Astrocyte (in vitro differentiated cells and primary cell): ENCODE results near the gene GOLGA6L1. TPM values are rescaled to one million over a fixed set of nuclear protein-coding genes. Genes with fewer than 3 reads are reported as not detected.
"Not testable (repeated sequence)": the region's sequence is repeated elsewhere in the genome, so short reads cannot be mapped to it uniquely, and the experiment has no call there.

Experiments used
- DNase-seq: peaks from one replicate; pipeline ENCODE4 v3.0.0-alpha.2; 2010; ENCODE audit warnings: low read depth
- FAIRE-seq: peaks from 2 replicates; lab custom pipeline; 2011; peaks lifted over from hg19 to GRCh38; lab: Jason Lieb, UNC
- H2AFZ ChIP-seq: 2 replicates; pipeline ENCODE4 v1.6.0; 2012; ENCODE audit warnings: low read depth, low read length, inconsistent platforms
- H3K27ac ChIP-seq: 2 replicates; pipeline ENCODE4 v1.5.1; 2011; ENCODE audit warnings: low read depth, low read length, inconsistent platforms
- H3K27me3 ChIP-seq: 2 replicates; pipeline ENCODE4 v1.6.0; 2011; ENCODE audit warnings: low read length, inconsistent platforms; ENCODE audit not compliant: insufficient read depth
- H3K36me3 ChIP-seq: 2 replicates; pipeline ENCODE4 v1.5.1; 2011; ENCODE audit warnings: low read length, inconsistent platforms; ENCODE audit not compliant: insufficient read depth
- H3K4me1 ChIP-seq: 2 replicates; pipeline ENCODE4 v1.5.1; 2011; ENCODE audit warnings: low read length, inconsistent platforms; ENCODE audit not compliant: insufficient read depth
- H3K4me2 ChIP-seq: 2 replicates; pipeline ENCODE4 v1.6.0; 2012; ENCODE audit warnings: low read length, inconsistent platforms
- H3K4me3 ChIP-seq: 2 replicates; pipeline ENCODE4 v1.5.1; 2011; ENCODE audit warnings: low read depth, mild to moderate bottlenecking, low read length, inconsistent platforms; ENCODE audit not compliant: insufficient read depth
- H3K79me2 ChIP-seq: 2 replicates; pipeline ENCODE4 v1.6.0; 2012; ENCODE audit warnings: mild to moderate bottlenecking, low read length, inconsistent platforms; ENCODE audit not compliant: insufficient read depth
- H3K9ac ChIP-seq: 2 replicates; pipeline ENCODE4 v1.6.0; 2012; ENCODE audit warnings: mild to moderate bottlenecking, low read length, inconsistent platforms
- H3K9me3 ChIP-seq: 2 replicates; pipeline ENCODE4 v1.5.1; 2012; ENCODE audit warnings: low read depth, mild to moderate bottlenecking, low read length, inconsistent platforms; ENCODE audit not compliant: insufficient read depth
- H4K20me1 ChIP-seq: 2 replicates; pipeline ENCODE4 v1.6.0; 2012; ENCODE audit warnings: low read length, inconsistent platforms; ENCODE audit not compliant: insufficient read depth
- H3K27ac Mint-ChIP-seq: one replicate; pipeline ENCODE4 v1.8.0; 2021; ENCODE audit warnings: mild to moderate bottlenecking, mixed read lengths; ENCODE audit not compliant: unreplicated experiment
- H3K27me3 Mint-ChIP-seq: one replicate; pipeline ENCODE4 v1.8.0; 2021; ENCODE audit warnings: low read depth, mixed read lengths; ENCODE audit not compliant: unreplicated experiment
- H3K36me3 Mint-ChIP-seq: one replicate; pipeline ENCODE4 v1.8.0; 2021; ENCODE audit warnings: low read depth, mixed read lengths; ENCODE audit not compliant: unreplicated experiment
- H3K4me1 Mint-ChIP-seq: one replicate; pipeline ENCODE4 v1.8.0; 2021; ENCODE audit warnings: low read depth, mixed read lengths; ENCODE audit not compliant: unreplicated experiment
- H3K4me3 Mint-ChIP-seq: one replicate; pipeline ENCODE4 v1.8.0; 2021; ENCODE audit warnings: mild to moderate bottlenecking, moderate library complexity, mixed read lengths; ENCODE audit not compliant: unreplicated experiment
- H3K9me3 Mint-ChIP-seq: one replicate; pipeline ENCODE4 v1.8.0; 2021; ENCODE audit warnings: mild to moderate bottlenecking, mixed read lengths; ENCODE audit not compliant: unreplicated experiment
- CTCF ChIP-seq: IDR thresholded peaks from 2 replicates; pipeline ENCODE4 v1.5.1; 2011; ENCODE audit warnings: low read depth, mild to moderate bottlenecking, inconsistent platforms, low read length, moderate library complexity; ENCODE audit not compliant: insufficient read depth
- EZH2 ChIP-seq: IDR thresholded peaks from 2 replicates; pipeline ENCODE4 v1.6.1; 2012; ENCODE audit warnings: mild to moderate bottlenecking, low read length, inconsistent platforms; ENCODE audit not compliant: insufficient read depth
- total RNA-seq: library from RNA; stranded (reverse); gene quantifications from 2 replicates; pipeline ENCODE4 v1.2.1, GENCODE V29; 2021

Gene GOLGA6L1
- total RNA-seq, 1 donor from 2014 or later: not detected

GRCh38 chr15:23175606-23176005 lies 39.0 kb upstream of the GOLGA6L1 start:
- H3K4me1 Mint-ChIP-seq, H3K9ac ChIP-seq, H3K36me3 ChIP-seq, H2AFZ ChIP-seq, H3K4me3 Mint-ChIP-seq, H3K36me3 Mint-ChIP-seq, H3K4me1 ChIP-seq, H3K27ac Mint-ChIP-seq, H3K27ac ChIP-seq, DNase-seq, H3K79me2 ChIP-seq, H4K20me1 ChIP-seq, H3K9me3 ChIP-seq, H3K4me2 ChIP-seq, FAIRE-seq, H3K4me3 ChIP-seq, H3K9me3 Mint-ChIP-seq, H3K27me3 Mint-ChIP-seq, H3K27me3 ChIP-seq: not testable (repeated sequence)

GRCh38 chr15:23174609-23175140 lies 38.1 kb upstream of the GOLGA6L1 start:
- not testable (repeated sequence) for H3K36me3 ChIP-seq, H3K27me3 ChIP-seq, H3K27ac Mint-ChIP-seq, H3K9me3 ChIP-seq, H3K27ac ChIP-seq, H2AFZ ChIP-seq, H3K4me3 ChIP-seq, H3K36me3 Mint-ChIP-seq, H3K4me2 ChIP-seq, H3K4me1 Mint-ChIP-seq, H3K9ac ChIP-seq, H3K9me3 Mint-ChIP-seq, H4K20me1 ChIP-seq, H3K4me3 Mint-ChIP-seq, H3K27me3 Mint-ChIP-seq, H3K79me2 ChIP-seq, DNase-seq, FAIRE-seq, H3K4me1 ChIP-seq

- not testable (repeated sequence) for H3K79me2 ChIP-seq, H4K20me1 ChIP-seq, H3K9me3 ChIP-seq, DNase-seq, H3K27me3 Mint-ChIP-seq, H3K27me3 ChIP-seq, H2AFZ ChIP-seq, H3K4me3 ChIP-seq, H3K4me1 ChIP-seq, FAIRE-seq, H3K36me3 ChIP-seq, H3K9me3 Mint-ChIP-seq, H3K9ac ChIP-seq, H3K4me2 ChIP-seq, H3K4me3 Mint-ChIP-seq, H3K27ac Mint-ChIP-seq, H3K36me3 Mint-ChIP-seq, H3K4me1 Mint-ChIP-seq, H3K27ac ChIP-seq
Observed at GRCh38 chr15:23132787-23133186, 3.8 kb downstream of the GOLGA6L1 start.

- no peaks in the 10 kb centered on the region for H3K27me3 Mint-ChIP-seq
- TF ChIP-seq EZH2 (no peak), CTCF (no peak)
- no peak overlapping the region for H2AFZ ChIP-seq
Observed at GRCh38 chr15:23118208-23118607, 18.4 kb downstream of the GOLGA6L1 start.

More at GRCh38 chr15:23118208-23118607, 18.4 kb downstream of the GOLGA6L1 start:
- Mint-ChIP-seq H3K4me1 (no peaks in the 10 kb centered on the region), H3K4me3 (no peak overlapping the region), H3K9me3 (no peaks in the 10 kb centered on the region), H3K27ac (no peak overlapping the region), H3K36me3 (no peaks in the 10 kb centered on the region)
- no peak overlapping the region for H3K4me2 ChIP-seq
- H3K9me3 ChIP-seq: no peaks in the 10 kb centered on the region
- no peaks in the 10 kb centered on the region for H3K36me3 ChIP-seq
- DNase-seq (no peak), FAIRE-seq (no peak)
- no peaks in the 10 kb centered on the region for H4K20me1 ChIP-seq
- no peaks in the 10 kb centered on the region for H3K4me1 ChIP-seq
- no peak overlapping the region for H3K4me3 ChIP-seq
- H3K27ac ChIP-seq: no peak overlapping the region
- no peaks in the 10 kb centered on the region for H3K27me3 ChIP-seq
- no peaks in the 10 kb centered on the region for H3K79me2 ChIP-seq
- H3K9ac ChIP-seq: no peak overlapping the region
